Keratinocyte (primary cell): ENCODE results near the gene HSD11B2. TPM values are rescaled to one million over a fixed set of nuclear protein-coding genes. Genes with fewer than 3 reads are reported as not detected.

Experiments
- DNase-seq: peaks from one replicate; pipeline ENCODE4 v3.0.0-alpha.2; 2011; ENCODE audit warnings: low read depth, missing footprints, low spot score
- FAIRE-seq: peaks from 2 replicates; lab custom pipeline; 2011; peaks lifted over from hg19 to GRCh38; lab: Jason Lieb, UNC
- H2AFZ ChIP-seq: 2 replicates; pipeline ENCODE4 v1.6.0; 2012; ENCODE audit warnings: low read length, control low read depth, inconsistent platforms; ENCODE audit not compliant: control insufficient read depth
- H3K27ac ChIP-seq: 2 replicates; pipeline ENCODE4 v1.5.1; 2011; ENCODE audit warnings: low read length; ENCODE audit not compliant: control insufficient read depth, insufficient read depth
- H3K27me3 ChIP-seq: 3 replicates; pipeline ENCODE4 v1.6.0; 2011; ENCODE audit warnings: low read length; ENCODE audit not compliant: control insufficient read depth, insufficient read depth; ENCODE audit errors: extremely low read depth
- H3K36me3 ChIP-seq, 2 experiments: 2 replicates in 1 of 2; 3 replicates in 1 of 2; pipeline ENCODE4 v1.5.1; 2011; ENCODE audit warnings: low read length in 2 of 2, mild to moderate bottlenecking in 1 of 2; ENCODE audit not compliant: control insufficient read depth in 2 of 2, insufficient read depth in 2 of 2; ENCODE audit errors: extremely low read depth in 1 of 2
- H3K4me1 ChIP-seq: 3 replicates; pipeline ENCODE4 v1.5.1; 2011; ENCODE audit warnings: low read length; ENCODE audit not compliant: control insufficient read depth, insufficient read depth; ENCODE audit errors: extremely low read depth
- H3K4me2 ChIP-seq: 3 replicates; pipeline ENCODE4 v1.6.0; 2011; ENCODE audit warnings: low read depth, low read length; ENCODE audit not compliant: control insufficient read depth, insufficient read depth; ENCODE audit errors: extremely low read depth
- H3K4me3 ChIP-seq, 3 experiments: fragments of 200-600 bp in 1 of 3; sonication (generic) in 1 of 3; 2 replicates in 2 of 3; 3 replicates in 1 of 3; pipeline ENCODE4 v1.5.1; 2011 to 2016; ENCODE audit warnings: low read length in 3 of 3, mild to moderate bottlenecking in 3 of 3, control low read depth in 2 of 3, inconsistent platforms in 1 of 3, low read depth in 1 of 3, mixed read lengths in 1 of 3, mixed run types in 1 of 3, moderate library complexity in 1 of 3; ENCODE audit not compliant: control insufficient read depth in 2 of 3, insufficient read depth in 2 of 3; ENCODE audit errors: extremely low read depth in 1 of 3
- H3K79me2 ChIP-seq: 2 replicates; pipeline ENCODE4 v1.6.0; 2012; ENCODE audit warnings: low read length; ENCODE audit not compliant: control insufficient read depth, insufficient read depth
- H3K9ac ChIP-seq: 3 replicates; pipeline ENCODE4 v1.6.0; 2011; ENCODE audit warnings: low read length; ENCODE audit not compliant: control insufficient read depth, insufficient read depth; ENCODE audit errors: extremely low read depth
- H3K9me1 ChIP-seq: 3 replicates; pipeline ENCODE4 v1.6.0; 2011; ENCODE audit warnings: low read length; ENCODE audit not compliant: control insufficient read depth, insufficient read depth; ENCODE audit errors: extremely low read depth
- H3K9me3 ChIP-seq: 2 replicates; pipeline ENCODE4 v1.5.1; 2012; ENCODE audit warnings: low read depth, low read length; ENCODE audit not compliant: control insufficient read depth
- H4K20me1 ChIP-seq: 3 replicates; pipeline ENCODE4 v1.6.0; 2011; ENCODE audit warnings: low read length; ENCODE audit not compliant: control insufficient read depth, insufficient read depth; ENCODE audit errors: extremely low read depth
- CTCF ChIP-seq, 3 experiments: IDR thresholded peaks in 1 of 3; conservative IDR thresholded peaks in 1 of 3; optimal IDR thresholded peaks in 1 of 3; 2 replicates in 2 of 3; 3 replicates in 1 of 3; pipeline versions ENCODE3 to v1.5.1; 2011; ENCODE audit warnings: low read length in 3 of 3, mild to moderate bottlenecking in 3 of 3, moderate library complexity in 2 of 3, control low read depth in 1 of 3, inconsistent platforms in 1 of 3; ENCODE audit not compliant: insufficient read depth in 2 of 3; ENCODE audit errors: extremely low read depth in 1 of 3
- EZH2 ChIP-seq: IDR thresholded peaks from one replicate; pipeline ENCODE4 v1.6.1; 2012; ENCODE audit warnings: inconsistent platforms, mild to moderate bottlenecking, low read length, moderate library complexity
- dilution Hi-C: fragments of 300-500 bp; cut with MboI; formaldehyde crosslinking; loops from one replicate; pipeline ENCODE4 v1.7.0; 2020; ENCODE audit warnings: low sequenced_read_pairs; ENCODE audit not compliant: extremely low pct_ligation_motif_present
- polyA minus RNA-seq, 3 experiments: library from RNA; depleted of rRNA, polyadenylated mRNA; stranded (reverse); fragments of >200 nt; gene quantifications; 1 replicate in 1 of 3; 2 replicates in 1 of 3; 3 replicates in 1 of 3; pipeline ENCODE4 v1.2.3, GENCODE V29; 2011
- polyA plus RNA-seq, 5 experiments: library from polyadenylated mRNA; depleted of rRNA in 3 of 5; stranded (reverse) in 3 of 5; stranded (forward) in 1 of 5; unstranded in 1 of 5; fragments of >200 nt; gene quantifications; 1 replicate in 1 of 5; 2 replicates in 3 of 5; 3 replicates in 1 of 5; pipeline versions ENCODE4 v1.2.1 to v1.2.3, GENCODE V29; 2011 to 2012; ENCODE audit warnings: missing spikeins in 2 of 5, low read depth in 1 of 5, low replicate concordance in 1 of 5

The HSD11B2 gene
- polyA plus RNA-seq (0.59 to 2.4 TPM (median 0.93 TPM) in 3 replicates), polyA minus RNA-seq (0.48 to 1.4 TPM (median 1.1 TPM) in 3 replicates)
- 1.7 TPM for polyA plus RNA-seq (2011; ENCODE audit: low read depth)
- polyA plus RNA-seq (2011; cell fraction: cytosol; rRNA removed) = 0.64 and 0.65 TPM in 2 replicates
- 4.9 and 6.1 TPM in 2 replicates for polyA plus RNA-seq (2011; cell fraction: nucleus; rRNA removed)
- 0.72 and 5.8 TPM in 2 replicates for polyA plus RNA-seq (2012; ENCODE audit: low replicate concordance)
- 0.96 TPM for polyA minus RNA-seq (2011; cell fraction: cytosol; rRNA and poly(A)+ RNA removed)
- 0.74 and 1.6 TPM in 2 replicates for polyA minus RNA-seq (2011; cell fraction: nucleus; rRNA and poly(A)+ RNA removed)

- Histone ChIP-seq H3K9me3 (no peaks in the 10 kb centered on the region), H3K79me2 (no peaks in the 10 kb centered on the region), H3K36me3 (peaks cover 0 to 1% of the 10 kb centered on the region in 2 experiments), H3K9me1 (no peaks in the 10 kb centered on the region), H3K4me2 (peak within 1 kb of the TSS; percentile 78), H3K27me3 (peaks cover 18% of the 10 kb centered on the region), H3K4me3 (peak within 1 kb of the TSS; percentile 27 to 59 (median 55)), H3K27ac (no peak within 1 kb of the TSS), H4K20me1 (peaks cover 10% of the 10 kb centered on the region), H3K9ac (peak within 1 kb of the TSS; percentile 37), H2AFZ (peak within 1 kb of the TSS; percentile 71), H3K4me1 (peaks cover 12% of the 10 kb centered on the region)
- DNase-seq (no peak), FAIRE-seq (no peak)
- TF ChIP-seq EZH2 (no peak), CTCF (optimal IDR thresholded peaks at IDR 0.05 in 1 of 3, IDR thresholded peaks at IDR 0.05 in 1 of 3, conservative IDR thresholded peaks at IDR 0.05 in 1 of 3; ENCODE audit: extremely low read depth in 1 of 3, insufficient read depth in 2 of 3, low read length in 3 of 3) (peak in 1 of 3 experiments; percentile 24)
- dilution Hi-C loops = no loop called here
These were observed at the start of gene HSD11B2 for GRCh38 chr16:67430977-67431774. HSD11B2 (plus strand) TSS chr16:67431121; CDS start chr16:67431249, 128 bp downstream.

GRCh38 chr16:67383284-67383683 is 47.6 kb upstream of the HSD11B2 start:
- no peaks in the 10 kb centered on the region for H3K79me2 ChIP-seq
- no peaks in the 10 kb centered on the region for H3K9me3 ChIP-seq
- H3K4me3 ChIP-seq = no peak overlapping the region
- H3K4me1 ChIP-seq = no peaks in the 10 kb centered on the region
- TF ChIP-seq CTCF (optimal IDR thresholded peaks at IDR 0.05 in 1 of 3, IDR thresholded peaks at IDR 0.05 in 1 of 3, conservative IDR thresholded peaks at IDR 0.05 in 1 of 3; ENCODE audit: extremely low read depth in 1 of 3, insufficient read depth in 2 of 3, low read length in 3 of 3) = no peak
- no peak for TF ChIP-seq EZH2
- DNase-seq (no peak), FAIRE-seq (no peak)
- H3K27me3 ChIP-seq = peaks cover 3% of the 10 kb centered on the region
- no peaks in the 10 kb centered on the region for H3K36me3 ChIP-seq
- dilution Hi-C loops = no loop called here
- H3K27ac ChIP-seq = no peak overlapping the region
- no peaks in the 10 kb centered on the region for H4K20me1 ChIP-seq
- no peak overlapping the region for H3K9ac ChIP-seq
- no peak overlapping the region for H2AFZ ChIP-seq
- no peaks in the 10 kb centered on the region for H3K9me1 ChIP-seq
- no peak overlapping the region for H3K4me2 ChIP-seq
